GM19193 (cell line): ENCODE data around the gene CCDC137.
A peak's percentile ranks its signal among the peaks of the same experiment; 100 is the strongest.

Source experiments
- POLR2A ChIP-seq: IDR thresholded peaks from 4 replicates; pipeline ENCODE4 v1.6.1; 2011; ENCODE audit not compliant: insufficient read depth, insufficient read length; ENCODE audit errors: extremely low read depth

CCDC137 gene

DNA sequence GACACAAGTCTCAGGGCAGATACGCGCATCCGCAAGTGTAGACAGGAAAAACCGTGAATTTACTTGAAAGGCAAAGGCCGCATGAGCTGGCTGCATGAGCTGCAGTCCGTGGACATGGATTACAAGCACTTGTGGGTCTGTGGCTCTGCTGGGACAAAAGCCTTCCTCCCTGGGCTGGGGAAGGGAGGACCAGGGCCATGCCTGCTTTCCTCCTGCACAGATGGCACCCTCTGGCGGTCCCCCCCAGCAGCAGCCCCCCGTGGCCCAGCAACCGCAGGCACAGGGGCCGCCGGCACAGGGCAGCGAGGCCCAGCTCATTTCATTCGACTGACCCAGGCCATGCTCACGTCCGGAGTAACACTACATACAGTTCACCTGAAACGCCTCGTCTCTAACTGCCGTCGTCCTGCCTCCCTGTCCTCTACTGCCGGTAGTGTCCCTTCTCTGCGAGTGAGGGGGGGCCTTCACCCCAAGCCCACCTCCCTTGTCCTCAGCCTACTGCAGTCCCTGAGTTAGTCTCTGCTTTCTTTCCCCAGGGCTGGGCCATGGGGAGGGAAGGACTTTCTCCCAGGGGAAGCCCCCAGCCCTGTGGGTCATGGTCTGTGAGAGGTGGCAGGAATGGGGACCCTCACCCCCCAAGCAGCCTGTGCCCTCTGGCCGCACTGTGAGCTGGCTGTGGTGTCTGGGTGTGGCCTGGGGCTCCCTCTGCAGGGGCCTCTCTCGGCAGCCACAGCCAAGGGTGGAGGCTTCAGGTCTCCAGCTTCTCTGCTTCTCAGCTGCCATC is 34.9 kb downstream of the CCDC137 start:
- TF ChIP-seq POLR2A, result peak; percentile 35

- peak; percentile 97 for TF ChIP-seq POLR2A
Observed at GRCh38 chr17:81702934-81703746, 36.6 kb downstream of the CCDC137 start, which contains the start of gene MRPL12. Gene MRPL12, plus strand, starts transcription at chr17:81703367. Its CDS starts 135 bp downstream, at chr17:81703502.

- TF ChIP-seq POLR2A, result no peak
Observed at GRCh38 chr17:81703747-81704654, 37.5 kb downstream of the CCDC137 start.

- TF ChIP-seq POLR2A, result no peak
Observed at GRCh38 chr17:81705518-81706231, 39.1 kb downstream of the CCDC137 start.

DNA sequence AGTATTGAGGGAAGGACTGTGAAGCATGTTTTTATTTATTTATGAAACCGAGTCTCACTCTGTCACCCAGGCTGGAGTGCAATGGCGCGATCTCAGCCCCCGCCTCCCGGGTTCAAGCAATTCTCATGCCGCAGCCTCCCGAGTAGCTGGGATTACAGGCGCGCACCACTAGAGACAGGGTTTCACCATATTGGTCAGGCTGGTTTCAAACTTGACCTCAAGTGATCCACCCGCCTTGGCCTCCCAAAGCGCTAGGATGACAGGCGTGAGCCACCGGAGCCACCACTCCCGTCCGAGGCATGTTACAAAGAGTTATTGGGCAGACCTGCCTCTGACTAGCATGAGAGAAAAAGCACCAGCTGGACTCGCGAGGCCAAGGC is 39.7 kb downstream of the CCDC137 start:
- TF ChIP-seq POLR2A, result no peak

- TF ChIP-seq POLR2A, result no peak
Observed at GRCh38 chr17:81706757-81707624, 40.5 kb downstream of the CCDC137 start.

GRCh38 chr17:81707725-81708646 is 41.4 kb downstream of the CCDC137 start:
- peak; percentile 6 for TF ChIP-seq POLR2A

DNA sequence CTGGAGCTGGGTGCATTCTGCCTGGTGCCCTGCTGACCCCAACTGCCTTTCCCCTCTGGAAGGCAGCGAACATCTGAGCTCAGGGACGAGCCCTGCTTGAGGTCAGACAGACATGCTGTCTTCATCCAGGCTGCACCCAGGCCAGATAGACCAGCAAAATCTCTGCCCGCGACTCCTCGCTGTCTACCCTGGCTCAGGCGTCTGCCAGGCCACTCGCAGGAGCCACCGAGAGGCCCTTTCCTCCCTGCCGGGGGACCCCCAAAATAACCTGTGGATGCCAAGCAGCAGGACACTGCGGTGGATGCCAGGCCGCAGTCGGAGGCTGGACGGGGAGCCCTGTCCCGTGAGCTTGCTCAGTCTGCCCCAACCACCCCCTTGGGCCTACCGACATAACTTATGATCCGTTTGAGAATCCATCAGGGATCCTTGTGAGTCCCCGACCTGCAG is 42.2 kb downstream of the CCDC137 start:
- no peak for TF ChIP-seq POLR2A

DNA sequence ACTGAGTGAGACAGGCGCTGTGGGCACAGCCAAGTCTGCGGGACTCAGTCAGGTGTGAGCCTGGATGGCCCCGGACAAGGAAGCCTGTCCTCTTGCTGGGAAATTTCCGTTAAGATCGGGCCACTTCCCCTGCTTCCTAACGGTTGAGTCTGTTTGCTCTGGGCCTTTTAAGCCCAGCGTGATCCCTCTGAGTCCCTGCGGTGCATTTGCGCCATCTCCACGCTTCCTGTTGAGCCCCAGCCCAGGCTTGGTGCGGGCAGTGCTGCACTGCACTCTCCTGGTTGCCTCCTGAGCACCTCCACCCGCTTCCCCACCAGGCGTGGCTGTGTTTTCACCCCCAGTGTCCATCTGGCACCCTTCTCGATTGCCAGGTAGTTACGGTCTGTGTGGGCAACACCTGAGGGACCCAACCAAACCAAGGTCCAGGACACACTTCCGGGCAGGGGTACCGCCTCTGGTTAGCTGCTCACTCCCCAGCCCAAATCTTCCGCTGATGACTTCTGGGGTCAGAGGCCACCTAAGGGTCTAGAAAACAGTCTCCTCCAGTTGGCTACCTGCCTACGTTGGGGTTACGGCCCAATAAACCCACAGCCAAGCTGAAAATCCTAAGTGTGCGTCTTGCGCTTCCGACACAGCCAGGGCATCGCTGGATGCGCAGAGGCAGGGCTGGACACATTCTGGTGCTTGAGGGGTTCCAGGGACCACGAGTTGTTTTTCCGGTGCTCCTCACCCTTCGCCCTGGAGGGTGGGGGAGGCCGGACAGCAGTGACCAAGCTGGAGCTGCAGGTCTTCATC is 44.2 kb downstream of the CCDC137 start:
- no peak for TF ChIP-seq POLR2A

DNA sequence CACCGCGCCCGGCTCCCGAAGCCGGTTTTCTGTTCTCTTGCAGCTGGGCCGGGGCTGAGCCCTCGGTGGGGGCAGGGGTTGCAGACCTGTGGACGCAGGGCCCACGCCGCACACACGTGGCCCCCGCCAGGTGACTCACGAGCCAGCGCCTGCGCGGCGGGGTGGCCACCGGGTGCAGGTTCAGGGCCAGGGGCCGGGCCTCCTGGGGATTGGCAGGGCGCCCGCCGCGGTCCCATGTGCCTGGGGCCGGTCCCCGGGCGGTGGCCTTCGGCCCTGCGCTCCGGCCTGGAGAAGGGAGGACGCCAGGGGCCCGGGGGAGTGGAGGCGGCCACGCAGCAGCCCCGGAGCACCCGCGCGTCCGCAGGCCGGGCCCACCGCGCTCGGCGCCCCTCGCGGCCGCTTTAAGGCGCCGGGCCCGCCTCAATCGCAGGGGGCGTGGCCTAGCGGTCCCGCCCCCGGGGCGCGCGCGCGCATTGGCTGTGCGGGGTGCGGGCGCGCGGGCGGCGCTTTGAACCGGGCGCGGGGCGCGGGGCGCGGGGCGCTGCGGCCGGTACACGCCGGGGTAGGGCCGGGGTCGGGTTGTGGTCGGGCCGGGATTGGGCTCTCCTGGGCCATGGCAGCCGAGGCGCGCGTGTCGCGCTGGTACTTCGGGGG is 45.4 kb downstream of the CCDC137 start, which contains the start of gene SLC25A10:
TSS of gene SLC25A10 (plus strand) at position 471 of the 654 bp plus-strand sequence. CDS start at position 614, 143 bp downstream.
- TF ChIP-seq POLR2A, result no peak
